HG03558 (cell line): ENCODE results near the gene DAO.
A peak's percentile ranks its signal among the peaks of the same experiment; 100 is the strongest.

Experiments
- ATAC-seq: cut with Tn5 transposase; IDR thresholded peaks from one replicate; pipeline ENCODE4 v1.9.1; 2021; ENCODE audit warnings: moderate number of reproducible peaks; ENCODE audit not compliant: unreplicated experiment; ENCODE audit errors: extremely low read depth

DAO gene

DNA sequence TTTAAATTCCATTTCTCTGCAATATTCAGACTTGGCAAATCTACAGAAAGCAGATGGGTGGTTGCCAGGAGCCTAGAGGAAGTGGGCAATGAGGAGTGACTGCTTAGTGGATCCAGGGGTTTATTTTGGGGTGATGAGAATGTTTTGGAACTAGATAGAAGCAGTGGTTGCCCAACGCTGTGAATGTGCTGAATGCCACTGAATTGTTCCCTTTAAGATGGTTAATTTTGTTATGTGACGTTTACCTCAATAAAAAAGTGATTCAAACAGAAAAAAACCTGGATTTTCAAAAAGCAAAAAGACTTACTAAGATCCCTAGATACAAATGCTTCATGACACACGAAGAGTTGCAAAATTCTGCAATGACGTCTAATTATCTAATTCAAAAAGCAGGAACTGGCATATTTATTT, 34.2 kb downstream of the DAO start:
- no peak for ATAC-seq

DNA sequence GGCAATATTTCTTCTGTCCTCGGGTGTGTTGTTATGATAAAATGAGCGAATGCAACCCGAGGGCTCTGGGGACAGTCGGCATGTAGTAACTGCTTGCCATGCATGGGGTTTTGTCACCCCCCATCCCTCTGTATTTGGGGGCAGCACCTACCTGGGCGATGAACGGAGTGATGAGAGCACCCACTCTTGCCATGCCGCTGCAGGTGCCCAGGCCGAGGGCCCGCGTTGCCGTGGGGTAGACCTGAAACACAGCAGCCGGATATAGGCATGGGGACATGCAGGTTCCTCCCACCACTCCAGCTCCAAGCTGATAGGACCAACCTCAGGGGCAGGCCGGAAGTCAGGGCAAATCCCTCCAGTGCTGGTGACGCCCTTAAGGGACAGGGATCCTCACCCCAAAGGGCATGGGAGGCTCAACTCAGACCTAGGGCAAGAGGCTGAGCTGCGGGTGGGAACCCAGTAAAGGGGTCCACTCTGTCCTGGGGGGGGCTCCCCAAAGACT, 35.8 kb downstream of the DAO start:
- no peak for ATAC-seq

- ATAC-seq: no peak
Observed at GRCh38 chr12:108916336-108916735, 36.4 kb downstream of the DAO start.

DNA sequence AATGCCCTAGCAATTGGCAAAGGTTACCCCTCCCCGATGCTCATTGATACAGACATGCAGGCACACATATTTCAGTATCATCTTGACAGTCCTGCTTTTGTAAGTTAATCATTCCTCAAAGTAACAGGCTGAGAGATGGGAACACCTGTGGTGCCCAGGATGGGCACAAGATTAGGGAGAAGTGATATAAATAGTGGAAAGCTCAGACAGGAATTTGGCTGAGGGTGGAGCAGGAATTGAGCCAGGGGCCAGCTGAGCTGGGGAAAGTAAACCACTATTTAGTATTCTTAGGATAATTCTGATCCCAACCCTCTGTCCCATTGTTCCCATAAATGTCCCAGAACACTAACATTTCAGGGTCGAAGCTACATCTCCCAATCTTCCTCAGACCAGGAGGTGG, 38.3 kb downstream of the DAO start:
- no peak for ATAC-seq

GRCh38 chr12:108918960-108919642, 39.2 kb downstream of the DAO start:
- no peak for ATAC-seq

- no peak for ATAC-seq
Observed at GRCh38 chr12:108921946-108922345, 42.1 kb downstream of the DAO start.

DNA sequence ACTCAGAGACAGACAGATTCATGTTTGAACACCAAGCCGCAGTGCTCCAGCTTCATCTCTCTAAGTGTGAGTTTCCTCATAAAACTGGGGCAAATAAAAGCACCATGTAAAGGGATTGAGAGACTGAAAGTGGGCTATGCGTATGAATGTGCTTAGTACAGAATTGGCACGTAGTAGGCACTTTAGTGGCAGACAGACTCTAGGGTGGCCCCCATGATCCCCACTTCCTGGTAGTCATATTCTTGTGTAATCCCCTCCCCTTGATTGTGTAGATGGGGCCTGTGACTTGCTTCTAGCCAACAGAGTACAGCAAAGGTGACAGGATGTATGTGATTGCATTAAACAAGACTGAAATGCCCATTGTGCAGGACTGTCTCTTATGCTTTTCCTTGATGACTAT, 43.0 kb downstream of the DAO start:
- no peak for ATAC-seq

DNA sequence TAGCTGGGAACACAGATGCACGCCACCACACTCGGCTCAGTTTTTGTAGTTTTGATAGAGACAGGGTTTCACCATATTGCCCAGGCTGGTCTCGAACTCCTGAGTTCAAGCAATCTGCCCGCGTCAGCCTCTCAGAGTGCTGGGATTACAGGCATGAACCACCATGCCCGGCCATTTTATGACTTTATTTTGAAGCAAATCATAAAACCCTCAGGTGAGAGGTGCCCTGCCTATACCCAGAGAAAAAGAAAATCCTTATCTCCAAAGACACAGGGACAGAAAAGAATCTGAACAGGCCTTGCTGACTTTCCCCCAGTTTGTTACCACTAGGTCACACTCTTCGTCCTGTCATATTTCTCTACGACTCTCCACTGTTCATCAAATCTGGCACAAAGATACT, 48.8 kb downstream of the DAO start:
- no peak for ATAC-seq

GRCh38 chr12:108930155-108930554, 50.3 kb downstream of the DAO start:
- ATAC-seq: peak; percentile 56

- no peak for ATAC-seq
Observed at GRCh38 chr12:108930756-108931155, 50.9 kb downstream of the DAO start.

DNA sequence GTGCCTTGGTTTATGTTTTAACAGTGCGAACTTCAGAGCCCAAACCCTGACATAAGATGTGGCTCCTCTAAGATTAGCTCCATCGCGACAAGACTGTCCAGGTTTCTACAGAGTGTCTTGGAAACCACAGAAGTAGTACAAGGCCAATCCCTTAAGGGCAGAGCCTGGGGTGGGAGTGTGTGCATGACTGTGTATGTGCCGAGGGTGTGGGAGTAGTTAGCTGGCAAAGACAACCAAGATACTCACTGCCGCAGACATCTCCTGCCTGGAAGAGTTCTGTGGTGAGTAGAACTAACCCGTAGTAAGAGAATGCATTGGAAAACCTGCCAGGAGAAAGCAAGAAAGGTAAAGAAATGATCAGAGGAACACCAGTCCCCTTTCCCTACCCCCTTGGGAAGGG, 54.1 kb downstream of the DAO start:
- no peak for ATAC-seq

DNA sequence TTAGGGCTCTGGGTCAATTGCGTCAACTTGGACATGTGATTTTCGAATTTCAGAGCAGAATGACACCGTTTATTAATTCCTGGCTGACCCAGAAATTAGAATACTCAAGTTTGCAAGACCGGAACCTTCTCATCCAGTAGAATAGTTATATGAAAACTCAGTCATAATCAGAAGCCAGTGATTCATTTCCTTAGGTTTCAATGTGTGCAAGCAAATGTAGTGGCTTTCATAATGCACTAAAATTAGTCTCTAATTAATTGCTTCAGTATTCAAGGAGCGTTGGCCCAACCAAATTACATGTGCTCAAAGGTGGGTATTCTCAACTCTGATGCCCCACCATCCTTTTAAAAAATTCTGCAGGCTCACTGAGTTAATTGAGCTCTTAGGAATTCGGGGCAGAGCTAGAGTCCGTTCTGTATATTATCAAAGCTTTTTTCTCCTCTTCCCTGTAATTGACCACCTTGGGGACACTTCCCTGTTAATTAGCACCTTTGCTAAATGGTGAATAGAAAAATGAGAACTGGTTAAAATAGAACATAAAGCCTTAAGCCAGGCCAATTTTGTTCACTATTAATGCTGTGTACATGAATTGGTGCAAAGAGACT, 55.4 kb downstream of the DAO start:
- no peak for ATAC-seq

DNA sequence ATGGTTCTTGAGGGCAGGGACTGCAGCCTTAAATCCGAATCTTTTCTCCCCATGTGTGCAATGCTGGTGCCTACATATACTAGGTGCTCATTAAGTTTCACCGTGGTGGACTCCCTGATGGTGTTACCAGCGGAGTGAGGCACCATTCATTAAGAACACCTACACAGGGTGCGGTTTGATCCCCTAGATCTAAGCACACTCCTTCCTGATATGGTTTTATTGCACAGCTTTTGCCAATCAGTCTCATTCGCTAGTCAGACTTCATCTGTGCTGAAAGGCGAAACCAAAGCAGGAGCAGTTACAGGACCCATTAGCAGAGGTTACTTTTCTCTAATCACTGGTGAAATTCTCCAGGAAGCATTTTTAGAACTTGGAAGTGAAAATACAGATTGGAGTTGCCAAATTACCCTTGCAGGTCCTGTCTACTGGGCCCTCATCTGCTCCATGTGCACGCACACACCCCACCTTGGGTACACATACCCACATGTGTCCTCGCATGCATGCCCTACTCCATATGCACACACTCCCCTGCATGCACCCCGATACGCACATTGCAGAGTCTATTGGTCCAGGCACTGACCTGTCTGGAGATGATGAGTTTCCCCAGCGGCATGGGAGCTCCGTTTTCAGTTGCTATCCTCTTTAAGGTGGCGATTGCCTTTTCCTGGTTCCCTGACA, 58.5 kb downstream of the DAO start:
- no peak for ATAC-seq

GRCh38 chr12:108939594-108939993, 59.7 kb downstream of the DAO start:
- no peak for ATAC-seq

- no peak for ATAC-seq
Observed at GRCh38 chr12:108940138-108940537, 60.2 kb downstream of the DAO start.

- ATAC-seq: no peak
Observed at GRCh38 chr12:108947097-108947496, 67.2 kb downstream of the DAO start.

GRCh38 chr12:108948367-108948766, 68.5 kb downstream of the DAO start:
- ATAC-seq: no peak

DNA sequence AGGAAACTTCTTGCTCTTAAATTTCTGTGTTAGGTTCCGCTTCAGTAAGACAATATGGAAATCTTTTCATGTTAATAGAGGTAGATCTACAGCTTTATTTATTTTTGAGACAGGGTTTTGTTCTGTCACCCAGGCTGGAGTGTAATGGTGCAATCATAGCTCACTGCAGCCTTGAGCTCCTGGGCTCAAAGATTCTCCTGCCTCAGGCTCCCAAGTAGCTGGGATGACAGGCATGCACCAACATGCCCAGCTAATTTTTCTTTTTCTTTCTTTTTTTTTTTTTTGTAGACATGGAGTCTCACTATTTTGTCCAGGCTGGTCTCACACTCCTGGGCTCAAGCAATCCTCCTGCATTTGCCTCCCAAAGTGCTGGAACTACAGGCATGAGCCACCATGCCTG, 70.1 kb downstream of the DAO start:
- no peak for ATAC-seq
